Measurements from ENCODE around the gene OMD. TPM values are rescaled to one million over a fixed set of nuclear protein-coding genes. Genes with fewer than 3 reads are reported as not detected.

Gene OMD
- total RNA-seq, 1 experiment from 2014 or later: not detected

DNA sequence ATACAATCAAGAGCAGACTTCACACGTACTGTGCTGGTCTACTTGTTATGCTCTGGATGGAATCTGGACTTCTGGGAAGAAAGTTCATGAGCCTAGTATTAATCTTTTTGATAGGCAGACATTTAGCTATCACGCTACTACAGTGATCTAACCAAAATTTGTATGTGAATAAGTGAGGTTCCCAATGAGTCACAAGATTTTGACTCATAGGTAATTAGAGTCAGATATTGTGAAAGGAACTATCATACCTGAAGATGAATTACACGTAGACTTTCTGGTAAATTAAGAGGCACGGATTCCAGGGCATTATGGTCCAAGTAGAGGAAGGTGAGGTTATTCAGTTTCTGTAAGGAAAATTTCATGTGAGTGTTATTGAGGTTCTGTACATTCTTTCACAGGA, 38.3 kb downstream of the OMD start:
- no peak overlapping the region for H3K4me3 ChIP-seq
- H3K4me2 ChIP-seq: no peak overlapping the region

DNA sequence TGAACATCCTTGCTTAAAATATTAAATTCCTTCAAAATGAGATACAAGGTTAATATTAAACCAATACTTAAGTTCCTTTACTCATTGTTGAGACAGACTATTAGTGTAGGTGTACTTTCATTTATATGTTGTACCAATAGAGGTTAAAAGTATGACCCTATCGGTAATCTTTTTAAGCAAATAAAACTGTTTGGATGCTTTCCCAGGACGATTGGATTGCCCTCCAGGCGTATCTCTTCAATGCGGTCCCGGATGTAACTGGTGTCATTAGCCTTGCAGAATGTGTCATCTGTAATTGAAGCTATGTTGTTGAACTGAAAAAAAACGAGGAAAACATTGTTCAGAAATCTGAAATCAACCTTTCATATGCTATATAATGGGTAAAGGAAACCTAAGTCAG, 38.8 kb downstream of the OMD start:
- POLR2A ChIA-PET (ENCODE audit: unreplicated experiment): no interaction called here
- no peak overlapping the region for H3K4me3 ChIP-seq
- H3K27ac ChIP-seq: no peak overlapping the region
- H3K36me3 ChIP-seq (ENCODE audit: low read depth): no peaks in the 10 kb centered on the region
- DNase-seq: no peak
- CTCF ChIA-PET: no interaction called here
- no peaks in the 10 kb centered on the region for H3K4me1 ChIP-seq (replicated peaks; ENCODE audit: insufficient read depth)
- intact Hi-C loops (cut with micrococcal nuclease; ENCODE audit: unreplicated experiment): no loop called here
- TF ChIP-seq EZH2 (IDR thresholded peaks at IDR 0.05; ENCODE audit: low read depth): no peak
- TF ChIP-seq, protein P1, sequence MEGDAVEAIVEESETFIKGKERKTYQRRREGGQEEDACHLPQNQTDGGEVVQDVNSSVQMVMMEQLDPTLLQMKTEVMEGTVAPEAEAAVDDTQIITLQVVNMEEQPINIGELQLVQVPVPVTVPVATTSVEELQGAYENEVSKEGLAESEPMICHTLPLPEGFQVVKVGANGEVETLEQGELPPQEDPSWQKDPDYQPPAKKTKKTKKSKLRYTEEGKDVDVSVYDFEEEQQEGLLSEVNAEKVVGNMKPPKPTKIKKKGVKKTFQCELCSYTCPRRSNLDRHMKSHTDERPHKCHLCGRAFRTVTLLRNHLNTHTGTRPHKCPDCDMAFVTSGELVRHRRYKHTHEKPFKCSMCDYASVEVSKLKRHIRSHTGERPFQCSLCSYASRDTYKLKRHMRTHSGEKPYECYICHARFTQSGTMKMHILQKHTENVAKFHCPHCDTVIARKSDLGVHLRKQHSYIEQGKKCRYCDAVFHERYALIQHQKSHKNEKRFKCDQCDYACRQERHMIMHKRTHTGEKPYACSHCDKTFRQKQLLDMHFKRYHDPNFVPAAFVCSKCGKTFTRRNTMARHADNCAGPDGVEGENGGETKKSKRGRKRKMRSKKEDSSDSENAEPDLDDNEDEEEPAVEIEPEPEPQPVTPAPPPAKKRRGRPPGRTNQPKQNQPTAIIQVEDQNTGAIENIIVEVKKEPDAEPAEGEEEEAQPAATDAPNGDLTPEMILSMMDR (conservative IDR thresholded peaks at IDR 0.05): no peak
- H3K4me2 ChIP-seq: no peak overlapping the region
- no peaks in the 10 kb centered on the region for H3K9me3 ChIP-seq (ENCODE audit: insufficient read depth, low read depth)
- H4K20me1 ChIP-seq (ENCODE audit: insufficient read depth): no peaks in the 10 kb centered on the region
- no peaks in the 10 kb centered on the region for H3F3A ChIP-seq (ENCODE audit: insufficient read depth, low read depth)
- no TSS peak for BruUV-seq (replicated peaks)
- no peak overlapping the region for H2AFZ ChIP-seq
- H3K27me3 ChIP-seq (ENCODE audit: insufficient read depth, low read depth): no peaks in the 10 kb centered on the region
- no peaks in the 10 kb centered on the region for H3K9me2 ChIP-seq (ENCODE audit: insufficient read depth)
- H3K79me2 ChIP-seq (ENCODE audit: low read depth): no peaks in the 10 kb centered on the region

More for the DNA sequence above, 38.3 kb downstream of the OMD start:
- H3K27me3 ChIP-seq (ENCODE audit: insufficient read depth, low read depth): no peaks in the 10 kb centered on the region
- H3K27ac ChIP-seq: no peak overlapping the region
- H3F3A ChIP-seq (ENCODE audit: insufficient read depth, low read depth): no peaks in the 10 kb centered on the region
- TF ChIP-seq EZH2 (IDR thresholded peaks at IDR 0.05; ENCODE audit: low read depth): no peak
- TF ChIP-seq, protein P1 (conservative IDR thresholded peaks at IDR 0.05): no peak
- H2AFZ ChIP-seq: no peak overlapping the region
- POLR2A ChIA-PET (ENCODE audit: unreplicated experiment): no interaction called here
- no peaks in the 10 kb centered on the region for H3K79me2 ChIP-seq (ENCODE audit: low read depth)
- intact Hi-C loops (cut with micrococcal nuclease; ENCODE audit: unreplicated experiment): no loop called here
- BruUV-seq (replicated peaks): no TSS peak
- CTCF ChIA-PET: no interaction called here
- no peaks in the 10 kb centered on the region for H3K4me1 ChIP-seq (replicated peaks; ENCODE audit: insufficient read depth)
- no peaks in the 10 kb centered on the region for H4K20me1 ChIP-seq (ENCODE audit: insufficient read depth)
- no peaks in the 10 kb centered on the region for H3K9me3 ChIP-seq (ENCODE audit: insufficient read depth, low read depth)
- no peaks in the 10 kb centered on the region for H3K9me2 ChIP-seq (ENCODE audit: insufficient read depth)
- peak in 1 of 2 experiments; percentile 47 for DNase-seq
- no peaks in the 10 kb centered on the region for H3K36me3 ChIP-seq (ENCODE audit: low read depth)

DNA sequence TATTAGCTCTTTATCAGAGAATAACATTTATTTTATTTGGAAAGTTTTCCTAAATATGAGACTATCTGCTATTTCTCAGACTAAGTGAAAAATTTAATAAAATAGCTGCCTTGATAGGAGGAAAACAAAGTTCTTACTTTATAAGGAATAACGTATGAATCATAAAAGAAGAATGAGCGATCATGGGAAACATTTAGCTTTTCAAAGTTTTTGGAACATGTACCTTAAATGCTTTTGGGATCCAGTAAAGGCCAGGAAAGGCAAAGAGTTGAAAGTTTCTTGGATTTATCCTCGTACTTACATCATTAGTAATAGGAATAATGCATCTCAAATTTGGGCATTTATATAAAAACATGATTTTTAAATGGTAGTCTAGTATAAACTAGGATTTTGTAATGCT, 39.3 kb downstream of the OMD start:
- Histone ChIP-seq H3K27me3 (ENCODE audit: insufficient read depth, low read depth) (no peaks in the 10 kb centered on the region), H3K4me3 (no peak overlapping the region), H3K36me3 (ENCODE audit: low read depth) (no peaks in the 10 kb centered on the region), H4K20me1 (ENCODE audit: insufficient read depth) (no peaks in the 10 kb centered on the region), H3K27ac (no peak overlapping the region), H3K79me2 (ENCODE audit: low read depth) (no peaks in the 10 kb centered on the region), H3K4me1 (replicated peaks; ENCODE audit: insufficient read depth) (no peaks in the 10 kb centered on the region), H3K9me2 (ENCODE audit: insufficient read depth) (no peaks in the 10 kb centered on the region), H3K9me3 (ENCODE audit: insufficient read depth, low read depth) (no peaks in the 10 kb centered on the region), H2AFZ (no peak overlapping the region), H3K4me2 (no peak overlapping the region), H3F3A (ENCODE audit: insufficient read depth, low read depth) (no peaks in the 10 kb centered on the region)
- no TSS peak for BruUV-seq (replicated peaks)
- TF ChIP-seq, protein P1 (conservative IDR thresholded peaks at IDR 0.05): no peak
- no peak for TF ChIP-seq EZH2 (IDR thresholded peaks at IDR 0.05; ENCODE audit: low read depth)
- POLR2A ChIA-PET (ENCODE audit: unreplicated experiment): interaction anchor here (0.7 kb wide), 1 partner anchor 96 kb away, joined by 7 read pairs; no protein-coding TSS in a partner anchor
- CTCF ChIA-PET: no interaction called here
- intact Hi-C loops (cut with micrococcal nuclease; ENCODE audit: unreplicated experiment): no loop called here
- no peak for DNase-seq
